GM12801 (cell line): ENCODE measurements around the gene SIGLEC6.

ENCODE experiments used
- TF ChIP-seq, protein P1 (sequence below): IDR thresholded peaks from one replicate; pipeline ENCODE4 v1.5.1; 2011; ENCODE audit warnings: control low read depth; ENCODE audit not compliant: insufficient read length; ENCODE audit errors: extremely low read depth

The SIGLEC6 gene

DNA sequence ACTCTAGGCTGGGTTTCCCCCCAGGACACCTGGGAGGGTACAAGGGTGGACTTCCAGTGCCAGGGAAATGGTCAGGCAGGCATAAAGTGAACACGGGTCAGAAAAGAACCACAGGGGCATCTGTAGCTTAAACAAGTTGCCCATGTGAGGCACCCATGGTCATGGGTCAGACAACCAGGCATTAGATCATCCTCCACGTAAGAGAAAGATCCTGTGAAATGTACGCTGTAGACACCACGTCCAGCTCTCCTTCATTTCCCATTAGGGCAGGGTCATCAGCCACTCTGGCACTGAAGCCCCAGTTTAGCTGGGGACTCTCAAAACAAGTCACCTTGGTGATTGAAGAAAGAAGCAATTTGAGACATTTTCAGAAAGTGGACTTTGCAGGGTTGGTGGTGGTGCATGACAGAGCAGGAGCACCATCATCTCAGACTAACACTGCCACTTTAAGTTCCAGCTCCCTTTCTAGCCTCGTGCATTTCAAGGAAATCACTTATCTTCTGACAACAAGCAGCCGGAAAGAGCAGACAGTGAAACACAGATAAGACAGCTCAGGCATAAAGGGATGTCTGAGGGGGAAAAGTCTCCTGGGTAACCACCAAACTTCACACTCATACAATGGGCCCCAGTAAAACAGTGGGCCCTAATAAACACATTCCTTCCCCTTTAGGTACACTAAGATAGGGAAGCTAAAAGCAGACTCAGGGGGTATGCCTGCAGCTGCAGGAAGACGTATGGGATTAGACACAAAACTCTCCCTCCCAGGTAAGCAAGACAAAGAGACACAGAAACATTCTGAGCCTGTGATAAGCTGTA lies 16.1 kb upstream of the SIGLEC6 start:
- TF ChIP-seq, protein P1, sequence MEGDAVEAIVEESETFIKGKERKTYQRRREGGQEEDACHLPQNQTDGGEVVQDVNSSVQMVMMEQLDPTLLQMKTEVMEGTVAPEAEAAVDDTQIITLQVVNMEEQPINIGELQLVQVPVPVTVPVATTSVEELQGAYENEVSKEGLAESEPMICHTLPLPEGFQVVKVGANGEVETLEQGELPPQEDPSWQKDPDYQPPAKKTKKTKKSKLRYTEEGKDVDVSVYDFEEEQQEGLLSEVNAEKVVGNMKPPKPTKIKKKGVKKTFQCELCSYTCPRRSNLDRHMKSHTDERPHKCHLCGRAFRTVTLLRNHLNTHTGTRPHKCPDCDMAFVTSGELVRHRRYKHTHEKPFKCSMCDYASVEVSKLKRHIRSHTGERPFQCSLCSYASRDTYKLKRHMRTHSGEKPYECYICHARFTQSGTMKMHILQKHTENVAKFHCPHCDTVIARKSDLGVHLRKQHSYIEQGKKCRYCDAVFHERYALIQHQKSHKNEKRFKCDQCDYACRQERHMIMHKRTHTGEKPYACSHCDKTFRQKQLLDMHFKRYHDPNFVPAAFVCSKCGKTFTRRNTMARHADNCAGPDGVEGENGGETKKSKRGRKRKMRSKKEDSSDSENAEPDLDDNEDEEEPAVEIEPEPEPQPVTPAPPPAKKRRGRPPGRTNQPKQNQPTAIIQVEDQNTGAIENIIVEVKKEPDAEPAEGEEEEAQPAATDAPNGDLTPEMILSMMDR: no peak

DNA sequence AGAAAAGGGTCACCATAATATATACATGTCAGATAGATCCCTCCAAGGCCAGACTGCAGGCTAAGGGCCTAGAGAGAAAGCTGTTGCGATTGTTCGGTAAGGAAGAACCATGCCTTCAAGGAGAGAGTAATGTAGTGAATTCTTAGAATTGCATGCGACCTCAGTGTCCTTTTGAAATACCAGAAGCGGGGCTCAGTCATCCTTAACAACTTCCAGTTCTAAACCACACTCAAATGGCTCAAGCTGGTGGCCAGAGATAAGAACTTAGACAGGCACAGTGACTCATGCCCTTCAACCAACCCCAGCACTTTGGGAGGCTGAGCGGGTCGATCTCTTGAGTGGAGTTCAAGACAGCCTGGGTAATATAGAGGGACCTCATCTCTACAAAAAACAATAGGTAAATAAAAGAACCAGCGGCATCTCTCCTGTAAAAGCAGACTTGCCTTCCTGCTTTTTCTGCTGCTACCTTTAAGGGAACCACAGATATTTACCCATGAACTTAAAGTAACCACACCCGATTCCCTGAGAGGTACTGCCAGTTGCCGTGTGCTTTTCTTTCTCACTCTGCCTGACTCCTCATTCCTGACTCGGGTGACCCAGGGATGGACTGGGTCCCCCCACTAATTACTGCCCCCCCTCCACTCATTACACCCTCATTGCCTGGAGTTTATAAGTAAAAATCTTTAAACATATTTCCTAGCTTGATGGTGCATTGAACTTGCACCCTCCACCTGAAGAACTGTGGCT lies 15.4 kb upstream of the SIGLEC6 start:
- TF ChIP-seq, protein P1: no peak

DNA sequence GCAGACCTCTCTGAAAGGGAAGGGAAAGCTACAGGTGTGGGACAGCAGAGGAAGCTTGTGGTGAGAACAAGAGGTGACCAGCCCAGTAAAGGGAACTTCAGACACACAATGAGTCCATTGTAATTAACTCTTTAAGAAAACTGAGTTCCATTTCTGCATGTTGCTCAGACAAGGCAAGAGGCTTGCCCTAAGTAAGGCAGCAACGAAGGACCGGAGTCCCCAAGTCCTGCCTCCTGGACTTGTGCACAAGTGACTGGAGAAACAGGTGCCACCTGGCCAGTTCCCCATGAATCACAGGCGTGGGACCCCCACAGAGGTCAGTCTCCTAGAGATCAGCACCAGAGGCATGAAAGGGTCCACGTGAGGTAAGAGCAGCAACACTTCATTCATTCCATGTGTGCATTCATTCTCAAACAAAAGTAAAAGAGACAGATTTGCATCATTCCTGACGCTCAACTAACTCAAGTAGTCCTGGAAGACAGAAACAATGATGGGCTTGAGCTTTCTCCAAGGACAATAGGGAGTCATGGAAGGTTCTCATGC lies 14.7 kb upstream of the SIGLEC6 start:
- TF ChIP-seq, protein P1: no peak

DNA sequence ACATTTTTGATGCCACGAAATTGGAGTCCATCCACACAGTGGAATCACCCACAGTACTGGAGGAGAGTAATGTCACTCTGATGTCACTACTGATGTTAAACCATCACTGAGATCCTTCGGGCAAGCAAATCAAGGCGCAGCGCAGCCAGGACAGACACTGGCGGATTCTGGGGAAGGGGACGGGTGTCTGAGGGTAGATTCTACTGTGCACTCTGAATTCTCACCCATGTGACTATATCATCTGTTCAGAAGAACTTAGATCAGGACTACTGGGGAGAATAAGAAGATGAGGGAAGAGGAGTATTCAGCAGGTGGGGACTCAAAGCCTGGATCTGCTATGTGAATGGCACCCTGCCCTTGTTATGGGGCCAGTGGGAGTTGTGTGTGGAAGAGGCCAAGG lies 12.6 kb upstream of the SIGLEC6 start:
- TF ChIP-seq, protein P1: no peak

DNA sequence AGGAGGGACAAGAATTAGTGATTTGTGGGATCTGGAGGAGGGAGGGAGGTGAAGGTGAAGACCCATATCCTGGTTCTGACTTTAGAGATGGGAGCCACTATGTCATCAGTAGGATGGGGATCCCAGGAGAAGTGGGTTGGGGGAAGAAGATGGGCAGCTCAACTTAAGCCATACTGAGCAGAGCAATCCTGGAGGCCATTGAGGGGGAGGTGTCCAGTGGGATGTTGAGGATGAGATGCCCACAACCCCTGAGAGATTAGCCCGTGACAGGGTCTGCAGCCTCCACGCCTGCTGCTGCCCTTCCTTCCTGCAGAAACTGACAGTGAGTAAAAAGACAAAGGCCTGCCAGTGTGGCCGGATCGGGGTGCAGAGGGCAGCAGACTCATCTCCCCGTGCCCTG lies 11.2 kb upstream of the SIGLEC6 start:
- TF ChIP-seq, protein P1: no peak

DNA sequence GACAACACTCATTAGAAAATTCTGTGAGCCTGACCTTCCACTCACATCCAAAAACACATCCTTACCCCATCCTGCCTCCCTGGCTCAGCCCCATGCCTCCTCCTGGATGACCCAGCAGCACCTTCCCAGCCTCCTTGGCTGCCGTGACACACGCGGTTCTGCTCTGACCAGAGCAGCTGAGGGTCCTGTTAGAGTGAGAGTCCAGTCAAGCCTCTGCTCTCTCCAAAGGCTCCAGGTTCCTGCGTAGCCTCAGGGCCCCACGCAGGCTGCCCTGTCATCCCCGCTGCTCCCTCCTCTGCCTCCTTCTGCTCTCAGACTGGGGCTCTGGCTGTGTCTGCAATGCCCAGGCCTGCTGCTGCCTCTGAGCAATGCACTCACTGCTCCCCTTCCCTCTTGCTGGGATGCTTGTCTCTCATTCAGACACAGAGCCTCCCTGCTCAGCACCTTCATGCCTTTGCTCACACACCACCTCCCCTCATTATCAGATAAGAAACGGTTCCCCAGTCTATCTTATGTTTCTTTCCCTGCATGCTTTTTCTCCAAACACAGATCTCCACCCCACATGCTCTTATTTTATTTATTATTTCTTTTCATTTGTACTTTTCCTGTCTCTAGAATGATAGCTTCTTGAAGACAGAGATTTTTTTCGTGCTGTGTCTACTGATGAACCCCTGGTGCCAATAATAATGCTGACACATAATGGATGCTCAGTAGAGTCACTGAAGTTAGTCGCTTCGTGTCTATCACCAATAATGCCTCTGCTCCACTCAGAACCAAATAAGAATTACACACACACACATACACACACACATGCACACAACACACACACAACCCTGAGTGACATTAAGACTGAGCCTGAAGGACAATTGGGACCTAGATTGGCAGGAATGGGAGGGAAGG lies 10.2 kb upstream of the SIGLEC6 start:
- TF ChIP-seq, protein P1: no peak

DNA sequence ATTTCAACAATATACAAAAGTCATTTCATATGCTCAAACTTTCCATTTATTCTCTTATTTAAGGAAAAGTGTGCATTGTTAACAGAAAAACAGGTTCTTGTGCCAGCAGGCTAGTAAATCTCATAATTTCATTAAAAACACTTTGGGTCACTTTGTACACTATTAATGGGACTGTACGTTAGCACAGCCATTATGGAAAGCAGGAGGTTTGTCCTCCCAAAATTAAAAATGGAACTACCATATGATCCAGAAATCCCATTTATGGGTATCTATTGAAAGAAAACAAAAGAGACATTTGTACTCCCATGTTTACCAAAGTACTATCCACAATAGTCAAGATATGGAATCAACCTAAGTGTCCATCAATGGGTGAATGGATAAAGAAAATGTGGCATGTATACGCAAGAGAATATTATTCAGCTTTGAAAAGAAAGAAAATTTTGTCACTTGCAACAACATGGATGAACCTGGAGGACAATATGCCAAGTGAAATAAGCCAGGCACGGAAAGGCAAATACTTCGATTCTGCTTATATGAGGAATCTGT lies 8.4 kb upstream of the SIGLEC6 start:
- TF ChIP-seq, protein P1: no peak
